ENCODE measurements around the gene ANKRD23. TPM values are rescaled to one million over a fixed set of nuclear protein-coding genes. Genes with fewer than 3 reads are reported as not detected.
"Not testable (repeated sequence)": the region's sequence is repeated elsewhere in the genome, so short reads cannot be mapped to it uniquely, and the experiment has no call there.

Gene ANKRD23
- polyA plus RNA-seq, 2 donors, result 1.2 to 5.0 TPM

DNA sequence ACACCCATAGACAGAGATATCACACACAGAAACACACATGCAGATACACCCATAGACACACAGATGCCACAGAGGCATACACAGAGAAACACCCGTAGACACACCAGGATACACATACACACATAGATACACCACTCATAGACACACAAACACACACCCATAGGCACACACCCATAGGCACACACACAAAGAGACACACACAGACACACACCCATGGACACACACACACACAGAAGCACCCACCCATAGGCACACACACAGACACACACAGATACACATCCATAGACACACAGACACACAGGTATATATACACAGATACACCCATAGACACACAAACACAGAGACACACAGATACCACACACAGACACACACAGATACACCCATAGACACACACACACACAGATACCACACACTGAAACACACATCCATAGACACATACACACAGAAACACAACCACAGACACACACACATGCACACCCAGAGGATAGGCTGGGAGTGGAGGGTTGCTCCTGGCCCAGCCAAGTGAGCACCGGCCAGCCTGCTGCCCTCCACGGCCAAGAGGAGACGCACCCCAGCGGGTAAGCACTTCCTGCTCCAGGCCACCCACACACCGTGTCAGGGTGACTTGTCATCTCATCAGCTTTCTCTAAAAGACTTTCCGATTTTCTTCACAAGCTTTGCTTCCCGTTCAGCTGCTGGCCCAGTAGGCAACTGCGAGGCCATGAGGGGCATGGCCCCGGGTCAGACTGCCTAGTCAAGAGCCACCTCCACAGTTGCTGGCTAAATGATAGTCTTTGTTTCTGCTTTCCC is 41.8 kb downstream of the ANKRD23 start:
- Histone ChIP-seq H3K27ac (ENCODE audit: low read depth in 2 of 2, low read length in 1 of 2) (no peak overlapping the region), H3K4me3 (ENCODE audit: low read depth in 1 of 2, low read length in 2 of 2) (no peak overlapping the region), H3K27me3 (ENCODE audit: control insufficient read depth in 1 of 2, insufficient read depth in 2 of 2, low read length in 2 of 2) (no peaks in the 10 kb centered on the region), H3K36me3 (ENCODE audit: control insufficient read depth in 2 of 2, insufficient read depth in 2 of 2, low read length in 1 of 2) (peaks cover 2 to 32% of the 10 kb centered on the region in 2 donors), H3K9me3 (ENCODE audit: control insufficient read depth in 2 of 2, insufficient read depth in 1 of 2, low read depth in 1 of 2, low read length in 1 of 2) (peaks cover 0 to 6% of the 10 kb centered on the region in 2 donors), H3K4me1 (ENCODE audit: control insufficient read depth in 2 of 2, insufficient read depth in 2 of 2, low read length in 1 of 2) (peaks cover 0 to 6% of the 10 kb centered on the region in 2 donors)
- WGBS, 2 donors, result 75 to 83% methylated on average over 10 of the region's 10 CpGs

DNA sequence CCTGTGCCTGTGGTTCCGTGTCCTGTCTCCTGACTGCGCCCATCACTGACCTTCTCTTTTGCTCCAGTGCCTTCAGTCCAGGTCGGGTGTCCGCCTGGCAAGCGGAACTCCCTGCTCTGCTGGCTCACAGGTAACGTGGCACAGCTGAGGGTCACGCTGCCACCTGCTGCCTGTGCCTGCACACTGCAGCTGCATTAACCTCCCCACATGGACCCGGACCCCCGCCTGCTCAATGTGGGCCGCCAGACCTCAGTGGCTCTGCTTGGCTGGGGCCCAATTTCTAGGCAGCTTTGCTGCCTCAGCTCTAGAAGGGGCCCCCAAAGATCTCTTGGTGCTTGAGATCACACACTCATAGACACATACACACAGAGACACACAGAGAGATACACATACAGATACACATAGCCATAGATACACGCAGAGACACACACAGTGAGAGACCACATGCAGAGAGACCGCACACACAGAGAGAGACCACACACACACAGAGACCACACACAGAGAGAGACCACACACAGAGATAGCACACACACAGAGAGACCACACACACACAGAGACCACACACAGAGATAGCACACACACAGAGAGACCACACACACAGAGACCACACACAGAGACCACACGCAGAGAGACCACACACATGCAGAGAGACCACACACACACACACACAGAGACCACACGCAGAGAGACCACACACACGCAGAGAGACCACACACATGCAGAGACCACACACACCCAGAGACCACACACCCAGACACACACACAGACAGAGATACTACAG is 42.6 kb downstream of the ANKRD23 start:
- H3K4me1 ChIP-seq (ENCODE audit: control insufficient read depth in 2 of 2, insufficient read depth in 2 of 2, low read length in 1 of 2), result peaks cover 0 to 6% of the 10 kb centered on the region in 2 donors
- no peaks in the 10 kb centered on the region for H3K27me3 ChIP-seq (ENCODE audit: control insufficient read depth in 1 of 2, insufficient read depth in 2 of 2, low read length in 2 of 2)
- H3K9me3 ChIP-seq (ENCODE audit: control insufficient read depth in 2 of 2, insufficient read depth in 1 of 2, low read depth in 1 of 2, low read length in 1 of 2), result peaks cover 0 to 6% of the 10 kb centered on the region in 2 donors
- H3K27ac ChIP-seq (ENCODE audit: low read depth in 2 of 2, low read length in 1 of 2), result no peak overlapping the region
- H3K4me3 ChIP-seq (ENCODE audit: low read depth in 1 of 2, low read length in 2 of 2), result no peak overlapping the region
- peaks cover 2 to 34% of the 10 kb centered on the region in 2 donors for H3K36me3 ChIP-seq (ENCODE audit: control insufficient read depth in 2 of 2, insufficient read depth in 2 of 2, low read length in 1 of 2)
- WGBS, 2 donors, result 42 to 44% methylated on average over 15 of the region's 15 CpGs

DNA sequence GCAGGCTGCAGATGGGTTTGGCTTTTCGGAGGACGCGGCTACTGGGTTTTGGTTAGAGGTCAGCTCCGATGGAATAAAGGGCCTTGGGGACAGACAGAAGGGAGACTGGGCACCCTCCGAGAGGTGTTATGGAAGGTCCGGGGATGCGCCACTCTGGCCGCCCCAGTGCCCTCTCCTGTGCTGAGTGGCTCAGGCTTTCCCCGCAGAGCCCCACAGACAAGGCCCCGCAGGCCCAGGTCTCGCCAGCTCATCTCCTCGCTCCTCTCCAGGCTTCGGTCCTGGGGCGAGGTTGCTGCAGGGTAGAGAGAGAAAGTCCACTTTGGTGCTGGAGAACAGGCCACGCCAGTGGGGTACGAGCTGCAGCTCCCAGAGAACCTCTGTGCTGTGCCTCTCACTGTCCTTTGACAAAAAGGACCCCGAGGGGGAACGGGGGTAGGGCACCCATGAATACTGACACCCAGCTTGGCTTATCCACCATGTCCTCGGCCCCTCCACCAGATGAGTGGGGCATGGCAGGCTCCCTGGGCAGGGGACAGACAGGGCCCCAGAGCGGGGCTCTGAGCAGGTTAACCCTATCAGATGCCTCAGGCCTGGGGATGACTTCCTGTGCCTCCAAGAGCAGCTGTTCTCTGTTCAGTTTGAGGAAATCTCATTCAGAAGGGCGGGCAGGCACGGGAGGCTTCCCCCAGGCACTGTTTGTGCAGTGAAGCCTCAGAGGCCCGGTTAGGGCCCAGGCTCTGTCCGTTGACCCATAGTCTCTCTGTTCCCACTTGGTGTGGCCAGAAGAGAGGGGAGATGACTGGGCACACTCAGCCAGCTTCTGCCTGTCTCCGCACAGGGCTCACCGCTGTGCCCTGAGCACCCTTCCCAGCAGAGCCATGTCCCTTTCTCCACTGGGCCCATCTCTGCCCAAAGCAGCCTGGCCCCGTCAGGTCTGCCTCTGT is 43.5 kb downstream of the ANKRD23 start:
- Histone ChIP-seq H3K27ac (ENCODE audit: low read depth in 2 of 2, low read length in 1 of 2) (no peak overlapping the region), H3K36me3 (ENCODE audit: control insufficient read depth in 2 of 2, insufficient read depth in 2 of 2, low read length in 1 of 2) (peaks cover 2 to 34% of the 10 kb centered on the region in 2 donors)
- WGBS, 2 donors, result 87 to 89% methylated on average over 26 to 27 of the region's 27 CpGs

DNA sequence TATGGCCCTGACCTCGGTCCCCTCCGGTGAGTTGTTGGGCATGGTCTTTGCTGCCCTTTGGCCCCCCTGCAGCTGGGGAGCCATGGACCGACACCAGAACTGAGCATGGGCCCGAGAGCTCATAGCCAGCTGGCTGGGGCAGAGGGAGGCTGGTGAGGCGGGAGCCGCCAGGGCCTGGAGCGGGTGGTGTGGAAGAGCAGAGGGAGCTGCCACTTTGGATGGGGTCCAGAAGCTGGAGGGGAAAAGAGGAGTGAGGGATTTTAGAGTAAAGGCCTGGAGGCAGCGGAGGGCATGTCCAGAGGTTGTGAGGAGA is 44.2 kb downstream of the ANKRD23 start:
- Histone ChIP-seq H3K4me3 (ENCODE audit: low read depth in 1 of 2, low read length in 2 of 2) (no peak overlapping the region), H3K4me1 (ENCODE audit: control insufficient read depth in 2 of 2, insufficient read depth in 2 of 2, low read length in 1 of 2) (peaks cover 0 to 6% of the 10 kb centered on the region in 2 donors), H3K36me3 (ENCODE audit: control insufficient read depth in 2 of 2, insufficient read depth in 2 of 2, low read length in 1 of 2) (peaks cover 2 to 34% of the 10 kb centered on the region in 2 donors), H3K27me3 (ENCODE audit: control insufficient read depth in 1 of 2, insufficient read depth in 2 of 2, low read length in 2 of 2) (no peaks in the 10 kb centered on the region), H3K9me3 (ENCODE audit: control insufficient read depth in 2 of 2, insufficient read depth in 1 of 2, low read depth in 1 of 2, low read length in 1 of 2) (peaks cover 0 to 6% of the 10 kb centered on the region in 2 donors), H3K27ac (ENCODE audit: low read depth in 2 of 2, low read length in 1 of 2) (no peak overlapping the region)
- WGBS, 2 donors, result 90 to 91% methylated on average over 8 of the region's 8 CpGs

More for the DNA sequence above, 43.5 kb downstream of the ANKRD23 start:
- Histone ChIP-seq H3K9me3 (ENCODE audit: control insufficient read depth in 2 of 2, insufficient read depth in 1 of 2, low read depth in 1 of 2, low read length in 1 of 2) (peaks cover 0 to 6% of the 10 kb centered on the region in 2 donors), H3K4me3 (ENCODE audit: low read depth in 1 of 2, low read length in 2 of 2) (no peak overlapping the region), H3K27me3 (ENCODE audit: control insufficient read depth in 1 of 2, insufficient read depth in 2 of 2, low read length in 2 of 2) (no peaks in the 10 kb centered on the region), H3K4me1 (ENCODE audit: control insufficient read depth in 2 of 2, insufficient read depth in 2 of 2, low read length in 1 of 2) (peaks cover 0 to 6% of the 10 kb centered on the region in 2 donors)

DNA sequence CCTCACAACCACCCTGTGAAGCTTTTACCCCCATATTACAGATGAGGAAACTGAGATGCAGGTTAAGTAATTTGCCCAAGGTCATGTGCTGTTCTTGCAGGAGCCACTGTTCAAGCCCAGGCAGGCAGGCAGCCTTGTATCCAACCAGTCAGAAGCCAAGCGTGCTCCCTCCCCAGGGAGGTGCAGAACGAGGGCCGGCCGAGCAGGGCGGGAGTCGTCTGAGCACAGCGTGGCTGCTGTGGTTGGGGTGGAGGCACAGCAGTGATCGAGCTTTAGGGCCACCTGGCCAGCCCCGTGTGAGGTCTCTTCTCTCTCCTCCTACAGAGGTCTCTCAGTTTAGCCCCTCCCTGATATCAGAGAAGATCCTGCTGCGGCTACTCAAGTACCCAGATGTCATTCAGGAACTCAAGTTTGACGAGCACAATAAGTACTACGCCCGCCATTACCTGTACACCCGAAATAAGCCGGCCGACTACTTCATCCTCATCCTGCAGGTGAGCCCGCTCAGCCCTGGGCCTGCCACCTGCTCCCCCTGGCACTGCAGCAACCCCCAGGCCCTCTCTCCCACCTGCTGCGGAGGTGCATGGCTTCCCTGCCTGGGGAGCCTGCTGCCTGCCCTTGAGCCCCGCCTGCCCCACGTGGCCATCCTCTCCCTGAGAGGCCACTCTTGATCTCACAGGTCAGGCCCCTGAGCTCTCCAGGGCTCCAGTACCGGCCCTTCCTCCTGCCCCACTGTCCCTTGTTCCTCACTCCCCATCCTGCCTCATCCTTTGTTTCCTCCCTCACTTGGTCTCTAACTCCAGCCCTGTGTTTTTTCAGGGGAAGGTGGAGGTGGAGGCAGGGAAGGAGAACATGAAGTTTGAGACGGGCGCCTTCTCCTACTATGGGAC is 44.8 kb downstream of the ANKRD23 start:
- H3K9me3 ChIP-seq (ENCODE audit: control insufficient read depth in 2 of 2, insufficient read depth in 1 of 2, low read depth in 1 of 2, low read length in 1 of 2), result peaks cover 0 to 6% of the 10 kb centered on the region in 2 donors
- H3K36me3 ChIP-seq (ENCODE audit: control insufficient read depth in 2 of 2, insufficient read depth in 2 of 2, low read length in 1 of 2), result peaks cover 2 to 34% of the 10 kb centered on the region in 2 donors
- H3K27me3 ChIP-seq (ENCODE audit: control insufficient read depth in 1 of 2, insufficient read depth in 2 of 2, low read length in 2 of 2), result no peaks in the 10 kb centered on the region
- H3K4me3 ChIP-seq (ENCODE audit: low read depth in 1 of 2, low read length in 2 of 2), result no peak overlapping the region
- H3K27ac ChIP-seq (ENCODE audit: low read depth in 2 of 2, low read length in 1 of 2), result no peak overlapping the region
- H3K4me1 ChIP-seq (ENCODE audit: control insufficient read depth in 2 of 2, insufficient read depth in 2 of 2, low read length in 1 of 2), result peaks cover 0 to 6% of the 10 kb centered on the region in 2 donors
- 79 to 84% methylated on average over 21 to 23 of the region's 23 CpGs for WGBS, 2 donors

DNA sequence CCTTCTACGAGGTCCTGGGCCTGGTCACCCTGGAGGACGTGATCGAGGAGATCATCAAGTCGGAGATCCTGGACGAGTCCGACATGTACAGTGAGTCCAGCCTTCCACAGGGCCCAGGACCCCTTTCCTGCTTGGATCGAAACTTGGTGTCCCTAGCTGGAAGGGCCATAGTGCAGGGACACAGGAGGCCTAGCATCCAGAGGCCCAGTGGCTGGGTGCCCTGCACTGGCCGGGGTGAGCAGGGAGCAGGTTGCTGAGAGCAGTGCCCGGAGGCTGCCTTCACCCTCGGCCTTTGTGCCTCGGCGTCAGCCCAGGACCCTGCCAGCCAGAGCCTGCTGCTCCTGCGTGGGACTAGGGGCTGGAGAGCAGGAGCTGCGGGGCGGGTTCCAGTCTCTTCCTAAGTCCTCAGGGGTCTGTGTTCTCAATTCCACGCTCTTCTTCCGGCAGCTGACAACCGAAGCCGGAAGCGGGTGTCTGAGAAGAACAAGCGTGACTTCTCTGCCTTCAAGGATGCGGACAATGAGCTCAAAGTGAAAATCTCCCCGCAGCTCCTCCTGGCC is 46.7 kb downstream of the ANKRD23 start:
- Histone ChIP-seq H3K27ac (ENCODE audit: low read depth in 2 of 2, low read length in 1 of 2) (no peak overlapping the region), H3K9me3 (ENCODE audit: control insufficient read depth in 2 of 2, insufficient read depth in 1 of 2, low read depth in 1 of 2, low read length in 1 of 2) (peaks cover 0 to 6% of the 10 kb centered on the region in 2 donors), H3K27me3 (ENCODE audit: control insufficient read depth in 1 of 2, insufficient read depth in 2 of 2, low read length in 2 of 2) (no peaks in the 10 kb centered on the region), H3K4me1 (ENCODE audit: control insufficient read depth in 2 of 2, insufficient read depth in 2 of 2, low read length in 1 of 2) (peaks cover 0 to 11% of the 10 kb centered on the region in 2 donors), H3K4me3 (ENCODE audit: low read depth in 1 of 2, low read length in 2 of 2) (no peak overlapping the region), H3K36me3 (ENCODE audit: control insufficient read depth in 2 of 2, insufficient read depth in 2 of 2, low read length in 1 of 2) (peaks cover 2 to 31% of the 10 kb centered on the region in 2 donors)
- 95% methylated on average over 23 of the region's 23 CpGs for WGBS, 2 donors

DNA sequence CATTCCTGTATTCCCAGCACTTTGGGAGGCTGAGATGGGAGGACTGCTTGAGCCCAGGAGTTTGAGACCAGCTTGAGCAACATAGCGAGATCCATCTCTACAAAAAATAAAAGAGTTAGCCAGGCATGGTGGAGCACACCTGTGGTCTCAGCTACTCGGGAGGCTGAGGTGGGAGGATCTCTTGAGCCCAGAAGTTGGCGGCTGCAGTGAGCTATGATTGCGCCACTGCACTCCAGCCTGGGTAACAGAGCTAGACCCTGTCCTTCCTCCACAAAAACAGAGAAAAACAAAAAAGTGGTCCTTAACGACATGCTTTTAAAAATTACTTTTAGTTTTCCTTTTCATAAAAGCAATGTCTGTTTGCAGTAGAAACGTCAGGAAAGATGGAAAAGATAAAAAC is 47.3 kb downstream of the ANKRD23 start:
- peaks cover 0 to 11% of the 10 kb centered on the region in 2 donors for H3K4me1 ChIP-seq (ENCODE audit: control insufficient read depth in 2 of 2, insufficient read depth in 2 of 2, low read length in 1 of 2)
- not testable (repeated sequence) for H3K27ac ChIP-seq (ENCODE audit: low read depth in 2 of 2, low read length in 1 of 2); H3K4me3 ChIP-seq (ENCODE audit: low read depth in 1 of 2, low read length in 2 of 2); H3K9me3 ChIP-seq (ENCODE audit: control insufficient read depth in 2 of 2, insufficient read depth in 1 of 2, low read depth in 1 of 2, low read length in 1 of 2); H3K27me3 ChIP-seq (ENCODE audit: control insufficient read depth in 1 of 2, insufficient read depth in 2 of 2, low read length in 2 of 2)
- 87 to 93% methylated on average over 6 of the region's 6 CpGs for WGBS, 2 donors
- peaks cover 0 to 24% of the 10 kb centered on the region in 2 donors for H3K36me3 ChIP-seq (ENCODE audit: control insufficient read depth in 2 of 2, insufficient read depth in 2 of 2, low read length in 1 of 2)

DNA sequence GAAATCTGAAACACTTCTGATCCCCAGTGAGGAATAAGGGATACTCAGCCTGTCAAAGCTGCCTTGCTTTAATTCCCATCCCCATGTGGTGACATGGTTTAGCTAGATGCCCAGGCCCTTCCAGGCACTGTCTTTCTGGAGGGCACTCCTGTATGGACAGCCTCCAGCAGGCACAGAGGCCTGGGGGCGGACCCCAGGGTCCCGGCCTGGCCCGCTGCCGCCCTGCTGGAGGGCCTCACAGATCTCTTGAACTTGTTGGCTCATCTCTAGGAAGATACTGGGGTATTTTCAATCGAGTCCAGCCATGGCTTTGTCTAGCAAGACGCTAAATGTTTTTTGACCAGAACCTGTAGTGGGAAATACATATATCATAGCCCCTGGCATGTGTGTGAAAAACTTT is 48.7 kb downstream of the ANKRD23 start:
- H3K9me3 ChIP-seq (ENCODE audit: control insufficient read depth in 2 of 2, insufficient read depth in 1 of 2, low read depth in 1 of 2, low read length in 1 of 2), result no peaks in the 10 kb centered on the region
- 96 to 97% methylated on average over 6 of the region's 6 CpGs for WGBS, 2 donors
- H3K36me3 ChIP-seq (ENCODE audit: control insufficient read depth in 2 of 2, insufficient read depth in 2 of 2, low read length in 1 of 2), result peaks cover 0 to 20% of the 10 kb centered on the region in 2 donors
- no peaks in the 10 kb centered on the region for H3K27me3 ChIP-seq (ENCODE audit: control insufficient read depth in 1 of 2, insufficient read depth in 2 of 2, low read length in 2 of 2)
- H3K4me1 ChIP-seq (ENCODE audit: control insufficient read depth in 2 of 2, insufficient read depth in 2 of 2, low read length in 1 of 2), result peaks cover 0 to 8% of the 10 kb centered on the region in 2 donors
- no peak overlapping the region for H3K4me3 ChIP-seq (ENCODE audit: low read depth in 1 of 2, low read length in 2 of 2)
- no peak overlapping the region for H3K27ac ChIP-seq (ENCODE audit: low read depth in 2 of 2, low read length in 1 of 2)

Measured in esophagus (tissue), 2 donors.